Panc1 (cell line): ENCODE results near the gene TRIM61. TPM values are rescaled to one million over a fixed set of nuclear protein-coding genes. Genes with fewer than 3 reads are reported as not detected.
A peak's percentile ranks its signal among the peaks of the same experiment; 100 is the strongest.
"Not testable (repeated sequence)": the region's sequence is repeated elsewhere in the genome, so short reads cannot be mapped to it uniquely, and the experiment has no call there.

Experiments used
- ATAC-seq: fragments of 200-7000 bp; cut with Tn5 transposase; 2 replicates; pipeline ENCODE4 v1.9.1; 2020; ENCODE audit warnings: mild to moderate bottlenecking, moderate library complexity
- Bru-seq: library from RNA; stranded (reverse); fragments of 400-500 nt; gene quantifications from one replicate; lab custom pipeline; 2021; lab: Mats Ljungman, UMichigan
- BruChase-seq, 2 experiments: library from RNA; stranded (reverse); fragments of 400-500 nt; gene quantifications; one replicate each; lab custom pipeline; 2021; lab: Mats Ljungman, UMichigan
- BruUV-seq: library from RNA; stranded (reverse); fragments of 400-500 nt; replicated peaks from 2 replicates; lab custom pipeline; 2021; lab: Mats Ljungman, UMichigan
- CTCF ChIA-PET: fragments of 300-600 bp; sonication (Branson Sonifier 250); formaldehyde crosslinking; loops from one replicate; lab custom pipeline; 2022; ENCODE audit warnings: antibody characterized with exemption; lab: Charles Lee
- POLR2A ChIA-PET: fragments of 300-600 bp; sonication (Branson Sonifier 250); formaldehyde crosslinking; loops from one replicate; lab custom pipeline; 2022; ENCODE audit warnings: antibody characterized with exemption; lab: Charles Lee
- DNase-seq: peaks from one replicate; pipeline ENCODE4 v3.0.0-alpha.2; 2010; ENCODE audit warnings: low read depth, low spot score
- H3K27ac ChIP-seq: 2 replicates; pipeline ENCODE4 v1.5.1; 2011; ENCODE audit warnings: mild to moderate bottlenecking, low read length, inconsistent platforms
- H3K27me3 ChIP-seq: fragments of 200-500 bp; sonication (Bioruptor generic); 2 replicates; pipeline ENCODE4 v1.6.0; 2014; ENCODE audit warnings: low read length, inconsistent platforms; ENCODE audit not compliant: control insufficient read depth, insufficient read depth
- H3K36me3 ChIP-seq: fragments of 200-500 bp; sonication (Bioruptor generic); 2 replicates; pipeline ENCODE4 v1.5.1; 2014; ENCODE audit warnings: inconsistent platforms, mild to moderate bottlenecking, low read length, moderate library complexity; ENCODE audit not compliant: control insufficient read depth, insufficient read depth
- H3K4me1 ChIP-seq: 2 replicates; pipeline ENCODE4 v1.5.1; 2011; ENCODE audit warnings: inconsistent platforms, mild to moderate bottlenecking, low read length, moderate library complexity; ENCODE audit not compliant: control insufficient read depth, insufficient read depth
- H3K4me3 ChIP-seq, 2 experiments: 2 replicates each; pipeline ENCODE4 v1.5.1; 2011 to 2012; ENCODE audit warnings: low read depth in 2 of 2, low read length in 2 of 2, mild to moderate bottlenecking in 2 of 2, inconsistent platforms in 1 of 2, moderate library complexity in 1 of 2
- H3K9me3 ChIP-seq: fragments of 200-500 bp; sonication (Bioruptor generic); 2 replicates; pipeline ENCODE4 v1.5.1; 2014; ENCODE audit warnings: low read depth, mild to moderate bottlenecking, inconsistent platforms, low read length, moderate library complexity; ENCODE audit not compliant: control insufficient read depth, insufficient read depth
- POLR2AphosphoS5 ChIP-seq: IDR thresholded peaks from 2 replicates; pipeline ENCODE4 v1.6.1; 2012; ENCODE audit warnings: mild to moderate bottlenecking, low read depth, low read length, moderate library complexity
- REST ChIP-seq, 2 experiments: IDR thresholded peaks; 2 replicates each; pipeline ENCODE4 v1.6.1; 2011 to 2012; ENCODE audit warnings: low read depth in 2 of 2, control low read depth in 1 of 2, low read length in 1 of 2, mild to moderate bottlenecking in 1 of 2, moderate library complexity in 1 of 2; ENCODE audit not compliant: insufficient read depth in 1 of 2
- SIN3A ChIP-seq: IDR thresholded peaks from 2 replicates; pipeline ENCODE4 v1.6.1; 2012; ENCODE audit warnings: low read depth, mild to moderate bottlenecking, low read length, moderate library complexity, borderline replicate concordance; ENCODE audit not compliant: insufficient read depth
- TCF7L2 ChIP-seq: IDR thresholded peaks from 2 replicates; pipeline ENCODE4 v1.6.1; 2011; ENCODE audit warnings: mild to moderate bottlenecking, low read depth, low read length, inconsistent platforms
- in situ Hi-C: cut with HindIII; loops from 2 replicates; pipeline ENCODE4 v1.10.0; 2016; ENCODE audit warnings: low sequenced_read_pairs, low pct_unique_long_range_greater_than_20kb
- intact Hi-C: fragments of 100-400 bp; cut with micrococcal nuclease; formaldehyde crosslinking; loops from one replicate; pipeline ENCODE4 v1.10.0; 2022; ENCODE audit not compliant: unreplicated experiment
- long read RNA-seq: library from polyadenylated mRNA; unstranded; transcript quantifications from one replicate; pipeline ENCODE4 v2.0.0, GENCODE V29; 2021; ENCODE audit not compliant: unreplicated experiment
- polyA plus RNA-seq: library from polyadenylated mRNA; unstranded; fragments of >200 nt; gene quantifications from one replicate; pipeline ENCODE4 v1.2.1, GENCODE V29; 2012; ENCODE audit warnings: missing spikeins; ENCODE audit not compliant: insufficient read length
- total RNA-seq: library from RNA; stranded (reverse); gene quantifications from one replicate; pipeline ENCODE4 v1.2.1, GENCODE V29; 2021; ENCODE audit not compliant: unreplicated experiment
- TF ChIP-seq, protein P1 (sequence below): fragments of 450-650 bp; IDR thresholded peaks from 2 replicates; pipeline ENCODE4 v1.5.1; 2017; ENCODE audit warnings: mild to moderate bottlenecking

TRIM61 gene
- total RNA-seq (not detected), Bru-seq, nascent RNA (not detected), BruChase-seq, experiment 1, labeled RNA remaining after a 2-hour chase (percentile 4 among the genes with signal in this experiment), BruChase-seq, experiment 2, labeled RNA remaining after a 6-hour chase (not detected)
- 0.28 TPM for polyA plus RNA-seq
- long read RNA-seq: 0 reads

GRCh38 chr4:164977243-164978164 lies at the start of gene TRIM61:
TRIM61 (minus strand) TSS chr4:164977657; CDS start chr4:164970002, 7,655 bp downstream.
- intact Hi-C loops (no loop called here), in situ Hi-C loops (no loop called here)
- Histone ChIP-seq H3K27me3 (no peaks in the 10 kb centered on the region), H3K27ac (no peak within 1 kb of the TSS), H3K4me3 (no peak within 1 kb of the TSS), H3K9me3 (no peaks in the 10 kb centered on the region), H3K4me1 (no peaks in the 10 kb centered on the region), H3K36me3 (no peaks in the 10 kb centered on the region)
- ATAC-seq (no peak), DNase-seq (no peak)
- ChIA-PET CTCF (no interaction called here), POLR2A (no interaction called here)
- BruUV-seq: no TSS peak
- TF ChIP-seq, protein P1, sequence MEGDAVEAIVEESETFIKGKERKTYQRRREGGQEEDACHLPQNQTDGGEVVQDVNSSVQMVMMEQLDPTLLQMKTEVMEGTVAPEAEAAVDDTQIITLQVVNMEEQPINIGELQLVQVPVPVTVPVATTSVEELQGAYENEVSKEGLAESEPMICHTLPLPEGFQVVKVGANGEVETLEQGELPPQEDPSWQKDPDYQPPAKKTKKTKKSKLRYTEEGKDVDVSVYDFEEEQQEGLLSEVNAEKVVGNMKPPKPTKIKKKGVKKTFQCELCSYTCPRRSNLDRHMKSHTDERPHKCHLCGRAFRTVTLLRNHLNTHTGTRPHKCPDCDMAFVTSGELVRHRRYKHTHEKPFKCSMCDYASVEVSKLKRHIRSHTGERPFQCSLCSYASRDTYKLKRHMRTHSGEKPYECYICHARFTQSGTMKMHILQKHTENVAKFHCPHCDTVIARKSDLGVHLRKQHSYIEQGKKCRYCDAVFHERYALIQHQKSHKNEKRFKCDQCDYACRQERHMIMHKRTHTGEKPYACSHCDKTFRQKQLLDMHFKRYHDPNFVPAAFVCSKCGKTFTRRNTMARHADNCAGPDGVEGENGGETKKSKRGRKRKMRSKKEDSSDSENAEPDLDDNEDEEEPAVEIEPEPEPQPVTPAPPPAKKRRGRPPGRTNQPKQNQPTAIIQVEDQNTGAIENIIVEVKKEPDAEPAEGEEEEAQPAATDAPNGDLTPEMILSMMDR: no peak
- TF ChIP-seq POLR2AphosphoS5 (no peak), SIN3A (no peak), REST (IDR thresholded peaks at IDR 0.05; ENCODE audit: insufficient read depth in 1 of 2, low read depth in 2 of 2, low read length in 1 of 2) (no peak), TCF7L2 (no peak)

- H3K4me3 ChIP-seq, intact Hi-C loops, POLR2A ChIA-PET, H3K4me1 ChIP-seq, BruUV-seq, in situ Hi-C loops, CTCF ChIA-PET, H3K27me3 ChIP-seq, ATAC-seq, DNase-seq, H3K27ac ChIP-seq, H3K36me3 ChIP-seq, H3K9me3 ChIP-seq: not testable (repeated sequence)
Observed at GRCh38 chr4:165025782-165026181, 48.3 kb upstream of the TRIM61 start.

GRCh38 chr4:165019995-165020394 lies 42.5 kb upstream of the TRIM61 start:
- POLR2A ChIA-PET, H3K4me3 ChIP-seq, intact Hi-C loops, H3K27me3 ChIP-seq, H3K4me1 ChIP-seq, H3K27ac ChIP-seq, DNase-seq, ATAC-seq, CTCF ChIA-PET, H3K9me3 ChIP-seq, BruUV-seq, in situ Hi-C loops, H3K36me3 ChIP-seq: not testable (repeated sequence)
